Measurements from ENCODE around the gene SAMD4B.

The SAMD4B gene

GRCh38 chr19:39420769-39421168 lies 78.5 kb downstream of the SAMD4B start:
- no peak for DNase-seq (ENCODE audit: low read depth in 1 of 2, low spot score in 1 of 2)
- no peak overlapping the region for H3K4me3 ChIP-seq (replicated peaks; ENCODE audit: insufficient read depth, low read length)
- TF ChIP-seq POLR2AphosphoS5 (IDR thresholded peaks at IDR 0.05; ENCODE audit: low read depth) (no peak), CTCF (IDR thresholded peaks at IDR 0.05; ENCODE audit: insufficient read depth, low read length) (no peak), REST (IDR thresholded peaks at IDR 0.05; ENCODE audit: insufficient replicate concordance, low read depth) (no peak)
- H3K27ac ChIP-seq (replicated peaks): no peak overlapping the region
- peaks cover 15% of the 10 kb centered on the region for H3K27me3 ChIP-seq (ENCODE audit: insufficient read depth, poor library complexity, severe bottlenecking)

- no peak overlapping the region for H3K27ac ChIP-seq (replicated peaks)
- DNase-seq (ENCODE audit: low read depth in 1 of 2, low spot score in 1 of 2): no peak
- H3K27me3 ChIP-seq (ENCODE audit: insufficient read depth, poor library complexity, severe bottlenecking): peaks cover 8% of the 10 kb centered on the region
- TF ChIP-seq POLR2AphosphoS5 (IDR thresholded peaks at IDR 0.05; ENCODE audit: low read depth) (no peak), REST (IDR thresholded peaks at IDR 0.05; ENCODE audit: insufficient replicate concordance, low read depth) (no peak), GABPA (IDR thresholded peaks at IDR 0.05; ENCODE audit: low read depth) (no peak), CTCF (IDR thresholded peaks at IDR 0.05; ENCODE audit: insufficient read depth, low read length) (no peak), SPI1 (IDR thresholded peaks at IDR 0.05; ENCODE audit: borderline replicate concordance, low read depth) (no peak)
- H3K4me3 ChIP-seq (replicated peaks; ENCODE audit: insufficient read depth, low read length): no peak overlapping the region
Observed at GRCh38 chr19:39422020-39422419, 79.8 kb downstream of the SAMD4B start.

- H3K4me3 ChIP-seq (replicated peaks; ENCODE audit: insufficient read depth, low read length): no peak overlapping the region
- TF ChIP-seq REST (IDR thresholded peaks at IDR 0.05; ENCODE audit: insufficient replicate concordance, low read depth) (no peak), CTCF (IDR thresholded peaks at IDR 0.05; ENCODE audit: insufficient read depth, low read length) (no peak), POLR2AphosphoS5 (IDR thresholded peaks at IDR 0.05; ENCODE audit: low read depth) (no peak), GABPA (IDR thresholded peaks at IDR 0.05; ENCODE audit: low read depth) (no peak), SPI1 (IDR thresholded peaks at IDR 0.05; ENCODE audit: borderline replicate concordance, low read depth) (no peak)
- DNase-seq (ENCODE audit: low read depth in 1 of 2, low spot score in 1 of 2): no peak
- H3K27ac ChIP-seq (replicated peaks): no peak overlapping the region
- H3K27me3 ChIP-seq (ENCODE audit: insufficient read depth, poor library complexity, severe bottlenecking): no peaks in the 10 kb centered on the region
Observed at GRCh38 chr19:39423258-39424086, 81.3 kb downstream of the SAMD4B start.

Measured in HL-60 (cell line).